DLD1 (cell line): ENCODE data around the gene RGS9.
"Not testable (repeated sequence)": the region's sequence is repeated elsewhere in the genome, so short reads cannot be mapped to it uniquely, and the experiment has no call there.

Experiments
- in situ Hi-C: cut with HindIII; loops from 2 replicates; pipeline ENCODE4 v1.10.0; 2017; ENCODE audit warnings: low sequenced_read_pairs

RGS9 gene

DNA sequence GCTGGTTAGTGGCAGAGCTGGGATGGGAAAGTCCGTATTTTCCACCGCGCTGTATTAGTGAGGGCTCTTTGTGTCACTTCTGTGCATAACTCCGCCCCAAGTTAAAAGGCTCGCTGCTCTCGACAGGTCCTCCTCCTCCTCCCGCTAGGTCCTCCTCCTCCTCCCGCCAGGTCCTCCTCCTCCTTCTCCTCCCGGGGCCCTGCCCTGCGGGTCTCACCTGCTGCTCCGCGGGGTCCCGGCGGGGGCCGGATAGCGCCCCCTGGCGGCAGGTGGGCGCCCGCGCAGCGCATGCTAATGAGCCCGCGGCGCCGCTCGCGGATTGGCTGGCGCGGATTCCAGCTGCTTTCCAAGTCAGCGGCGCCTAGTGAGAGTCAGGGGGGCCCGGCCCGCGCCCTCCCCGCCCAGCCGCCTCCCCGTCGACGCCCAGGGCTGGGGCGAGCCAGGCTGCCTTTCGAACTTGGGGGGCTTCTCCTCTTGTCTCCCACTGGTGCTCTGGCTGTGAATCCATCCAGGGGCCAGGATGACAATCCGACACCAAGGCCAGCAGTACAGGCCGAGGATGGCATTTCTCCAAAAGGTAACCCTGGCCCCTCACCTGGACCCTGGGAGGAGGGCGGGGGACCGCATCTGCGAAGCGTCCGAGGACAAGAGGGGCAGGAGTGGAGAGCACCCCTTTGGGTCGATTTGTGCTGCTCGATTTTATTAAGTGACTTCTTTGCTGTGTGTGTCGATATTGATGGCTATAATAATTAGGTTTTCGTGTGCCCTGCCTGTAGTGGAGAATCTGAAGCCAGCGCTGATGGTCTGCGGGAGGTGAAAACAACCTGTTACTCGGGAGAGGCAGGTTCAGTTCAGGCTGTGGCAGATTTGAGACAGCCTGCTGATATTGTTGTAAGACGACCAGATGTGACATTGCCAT, at the start of gene RGS9:
Gene RGS9, plus strand, starts transcription at position 350 of the 919 bp plus-strand sequence. Its CDS starts 171 bp downstream, at position 521.
- in situ Hi-C loops = no loop called here

DNA sequence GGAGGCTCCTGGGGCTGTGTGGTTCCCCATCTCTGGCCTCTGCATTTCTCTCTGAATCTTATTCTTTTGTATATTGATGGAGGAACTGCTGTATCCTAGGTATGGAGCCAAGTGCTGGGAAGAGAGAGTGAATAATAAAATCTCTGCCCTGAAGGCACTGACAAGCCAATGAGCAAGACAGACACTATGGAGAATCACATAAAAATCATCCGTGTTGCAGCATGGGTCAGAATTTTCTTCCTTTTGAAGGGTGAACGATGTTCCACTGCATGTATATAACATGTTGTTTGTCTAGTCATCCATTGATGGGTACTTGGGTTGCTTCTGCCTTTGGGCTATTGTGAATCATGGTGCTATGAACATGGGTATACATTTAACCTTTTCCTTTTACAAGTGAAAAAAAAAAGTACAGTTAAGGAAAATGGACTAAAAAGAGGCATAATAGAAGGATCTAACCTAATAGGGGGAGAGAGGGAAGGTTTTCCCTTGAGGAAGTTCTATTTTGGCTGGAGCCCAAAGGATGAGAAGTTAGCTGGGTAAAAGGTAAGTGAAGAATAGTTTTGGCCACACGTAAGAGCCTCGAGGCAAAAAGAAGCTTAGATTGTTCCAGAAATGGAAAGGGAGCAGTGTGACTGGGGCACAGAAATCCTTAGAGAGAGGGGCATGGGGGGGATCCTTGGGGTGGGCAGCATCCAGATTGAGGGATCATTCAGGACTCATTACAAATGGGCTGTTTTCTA, 48.4 kb upstream of the RGS9 start:
- in situ Hi-C loops = no loop called here

- in situ Hi-C loops = no loop called here
Observed at GRCh38 chr17:65092262-65092661, 44.9 kb upstream of the RGS9 start.

DNA sequence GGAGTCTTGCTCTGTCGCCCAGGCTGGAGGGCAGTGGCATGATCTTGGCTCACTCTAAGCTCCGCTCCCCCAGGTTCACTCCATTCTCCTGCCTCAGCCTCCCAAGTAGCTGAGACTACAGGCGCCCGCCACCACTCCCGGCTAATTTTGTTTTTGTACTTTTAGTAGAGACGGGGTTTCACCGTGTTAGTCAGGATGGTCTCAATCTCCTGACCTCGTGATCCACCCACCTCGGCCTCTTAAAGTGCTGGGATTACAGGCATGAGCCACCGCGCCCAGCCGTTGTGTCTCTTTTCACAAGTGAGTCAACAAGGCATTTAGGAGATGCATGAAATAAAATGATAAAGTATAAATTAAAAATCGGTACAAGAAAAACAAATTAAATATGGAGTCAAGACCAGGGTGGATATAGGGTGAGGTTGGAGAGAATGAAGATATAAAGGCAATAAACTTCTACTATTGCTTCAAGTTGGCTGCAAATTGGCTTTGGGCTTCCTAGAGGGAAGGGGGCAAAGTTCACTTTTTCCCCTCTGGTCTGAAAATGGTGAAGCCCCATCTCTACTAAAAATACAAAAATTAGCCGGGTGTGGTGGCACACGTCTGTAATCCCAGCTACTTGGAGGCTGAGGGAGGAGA, 44.3 kb upstream of the RGS9 start:
- in situ Hi-C loops = not testable (repeated sequence)

- in situ Hi-C loops = no loop called here
Observed at GRCh38 chr17:65093930-65094329, 43.2 kb upstream of the RGS9 start.

DNA sequence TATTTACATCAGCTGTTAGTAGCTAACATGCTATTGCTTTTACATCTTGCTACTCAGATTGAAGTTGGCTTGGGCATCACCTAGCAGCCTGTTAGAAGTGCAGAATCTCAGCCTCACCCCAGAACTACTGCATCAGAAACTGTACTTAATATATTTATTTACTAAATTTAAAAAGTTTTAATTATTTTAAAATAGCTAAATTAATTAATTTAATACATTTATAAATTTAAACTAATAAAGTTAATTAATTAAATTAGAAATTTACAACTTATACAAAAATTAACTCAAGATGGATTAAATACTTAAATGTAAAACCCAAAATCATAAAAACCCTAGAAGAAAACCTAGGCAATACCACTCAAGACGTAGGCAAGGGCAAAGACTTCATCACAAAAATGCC, 41.7 kb upstream of the RGS9 start:
- in situ Hi-C loops = no loop called here

- in situ Hi-C loops = not testable (repeated sequence)
Observed at GRCh38 chr17:65096382-65096781, 40.8 kb upstream of the RGS9 start.

- in situ Hi-C loops = no loop called here
Observed at GRCh38 chr17:65097110-65097509, 40.1 kb upstream of the RGS9 start.

GRCh38 chr17:65099475-65099874, 37.7 kb upstream of the RGS9 start:
- in situ Hi-C loops = no loop called here

GRCh38 chr17:65099941-65100315, 37.2 kb upstream of the RGS9 start:
- in situ Hi-C loops = loop anchor here (25.0 kb wide), 1 partner anchor 138 kb away; no protein-coding TSS in a partner anchor

- in situ Hi-C loops = loop anchor here (25.0 kb wide), 1 partner anchor 138 kb away; no protein-coding TSS in a partner anchor
Observed at GRCh38 chr17:65100316-65101140, 36.6 kb upstream of the RGS9 start.

GRCh38 chr17:65101371-65101770, 35.8 kb upstream of the RGS9 start:
- in situ Hi-C loops = loop anchor here (25.0 kb wide), 1 partner anchor 139 kb away; no protein-coding TSS in a partner anchor

DNA sequence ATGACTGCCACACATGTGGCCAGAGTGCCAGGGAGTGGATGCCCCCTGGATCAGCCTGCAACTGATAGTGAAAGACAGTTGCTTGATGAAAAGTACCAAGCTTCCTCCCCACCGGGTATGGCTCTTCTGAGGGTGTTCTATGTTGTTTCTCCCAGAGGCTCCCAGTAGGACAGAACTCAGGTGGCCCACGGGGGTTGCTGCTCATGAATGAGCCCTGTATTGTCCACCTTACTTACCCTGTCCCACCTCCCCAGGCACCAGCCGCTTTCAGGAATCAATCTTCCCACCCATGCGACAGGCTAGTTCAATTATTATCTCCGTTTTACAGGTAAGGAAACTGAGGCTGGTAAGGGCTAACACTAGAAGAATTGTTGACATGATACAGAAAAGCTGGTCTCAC, 34.9 kb upstream of the RGS9 start:
- in situ Hi-C loops = loop anchor here (25.0 kb wide), 1 partner anchor 140 kb away; no protein-coding TSS in a partner anchor

DNA sequence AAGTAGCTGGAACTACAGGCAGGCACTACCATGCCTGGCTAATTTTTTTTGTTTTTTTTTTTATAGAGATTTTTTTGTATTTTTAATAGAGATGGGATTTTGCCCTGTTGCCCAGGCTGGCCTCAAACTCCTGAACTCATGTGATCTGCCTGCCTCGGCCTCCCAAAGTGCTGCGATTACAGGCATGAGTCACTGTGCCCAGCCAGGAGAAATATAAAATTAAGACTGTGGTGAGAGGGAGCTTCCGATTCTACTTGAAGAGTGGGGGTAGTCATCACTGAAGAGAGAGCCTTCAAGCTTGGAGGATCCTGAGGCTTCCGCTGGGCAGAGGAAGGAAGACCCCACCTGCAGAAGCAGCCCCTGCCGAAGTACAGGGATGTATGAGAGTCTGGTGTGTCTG, 34.4 kb upstream of the RGS9 start:
- in situ Hi-C loops = loop anchor here (25.0 kb wide), 1 partner anchor 140 kb away; no protein-coding TSS in a partner anchor

DNA sequence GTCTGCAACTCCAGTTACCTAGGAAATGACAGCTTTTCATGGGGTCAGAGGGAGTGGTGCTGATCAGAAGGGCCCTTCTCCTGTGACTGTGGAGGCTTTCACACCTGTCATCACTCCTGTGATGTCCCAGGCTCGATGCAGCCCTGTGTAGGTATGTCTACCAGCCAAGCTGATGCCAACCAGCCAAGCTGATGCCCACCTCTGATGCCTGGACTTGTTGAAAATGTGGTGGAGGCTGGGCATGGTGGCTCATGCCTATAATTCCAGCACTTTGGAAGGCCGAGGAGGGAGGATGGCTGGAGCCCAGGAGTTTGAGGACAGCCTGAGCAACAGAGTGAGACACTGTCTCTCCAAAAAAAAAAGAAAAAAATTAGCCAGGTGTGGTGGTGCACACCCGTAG, 33.7 kb upstream of the RGS9 start:
- in situ Hi-C loops = loop anchor here (25.0 kb wide), 1 partner anchor 141 kb away; no protein-coding TSS in a partner anchor

DNA sequence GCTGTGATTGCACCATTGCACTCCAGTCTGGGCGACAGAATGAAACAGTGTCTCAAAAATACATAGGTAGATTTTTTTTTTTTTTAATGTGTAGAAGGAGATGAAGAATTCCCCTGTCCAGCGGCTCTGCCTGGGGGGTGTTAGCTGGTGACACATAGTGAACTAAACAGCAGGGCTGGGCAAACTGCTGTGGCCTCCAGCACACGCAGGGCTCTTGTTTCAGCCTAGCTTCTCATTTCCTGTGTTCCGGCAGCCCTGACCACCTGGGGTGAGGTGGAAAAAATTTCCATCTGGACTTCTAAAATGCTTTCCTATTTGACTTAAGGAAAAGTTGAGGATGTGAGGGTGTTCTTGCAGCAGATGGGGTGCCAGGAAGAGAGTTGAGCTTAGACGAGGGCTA, 33.3 kb upstream of the RGS9 start:
- in situ Hi-C loops = loop anchor here (25.0 kb wide), 1 partner anchor 142 kb away; no protein-coding TSS in a partner anchor

DNA sequence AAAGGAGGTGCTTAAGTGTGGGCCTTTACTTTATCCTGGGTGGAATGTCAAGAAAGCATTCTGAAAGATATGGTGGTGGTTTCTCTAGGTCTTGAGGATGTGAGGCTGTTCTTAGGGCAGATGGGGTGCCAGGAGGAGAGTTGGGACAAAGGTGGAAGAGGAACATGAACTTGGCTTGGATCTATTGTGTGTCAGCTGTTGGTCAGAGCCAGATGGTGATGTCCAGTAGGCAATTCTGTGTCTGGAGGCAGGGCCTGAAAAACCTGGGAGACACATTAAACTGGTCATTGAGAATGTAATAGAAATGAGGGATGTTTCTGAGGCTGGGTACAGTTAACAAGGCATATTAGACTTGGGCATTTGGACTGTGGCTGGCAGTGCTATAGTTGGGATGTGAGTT, 32.6 kb upstream of the RGS9 start:
- in situ Hi-C loops = loop anchor here (25.0 kb wide), 1 partner anchor 142 kb away; no protein-coding TSS in a partner anchor

DNA sequence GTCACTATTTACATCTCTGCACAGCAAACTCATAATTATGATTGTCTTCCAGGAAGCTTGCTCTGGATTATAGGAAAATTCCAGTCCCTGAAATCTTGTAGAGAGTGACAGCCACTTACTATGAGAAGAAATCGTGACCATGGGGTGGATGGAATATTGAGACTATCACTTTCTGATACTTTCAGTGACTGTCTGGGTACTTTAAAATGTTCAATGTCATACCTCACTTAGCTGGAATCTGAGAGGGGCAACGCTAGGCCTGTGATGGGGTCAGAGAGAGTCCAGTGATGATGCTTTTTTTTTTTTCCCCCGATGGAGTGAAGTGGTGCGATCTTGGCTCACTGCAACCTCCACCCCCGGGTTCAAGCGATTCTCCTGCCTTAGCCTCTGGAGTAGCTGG, 32.2 kb upstream of the RGS9 start:
- in situ Hi-C loops = loop anchor here (5.0 to 25.0 kb wide), 3 partner anchors 43 to 143 kb away; no protein-coding TSS in a partner anchor

DNA sequence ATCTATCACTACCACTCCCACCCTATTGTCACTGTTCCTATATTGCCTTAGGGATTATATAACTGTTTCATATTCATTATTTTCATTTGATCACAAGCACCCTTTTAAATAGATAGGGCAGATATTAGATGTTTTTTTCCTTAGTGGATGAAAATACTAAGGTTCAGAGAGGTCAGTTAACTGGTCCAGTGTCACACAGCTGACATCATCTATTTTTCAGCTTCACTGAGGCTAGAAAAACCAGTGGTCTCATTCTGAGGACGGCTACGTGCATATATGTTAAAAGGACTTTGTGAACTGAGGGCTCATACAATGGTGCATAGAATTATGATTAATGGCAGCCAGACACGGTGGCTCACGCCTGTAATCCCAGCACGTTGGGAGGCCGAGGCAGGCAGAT, 29.0 kb upstream of the RGS9 start:
- in situ Hi-C loops = loop anchor here (5.0 to 25.0 kb wide), 3 partner anchors 46 to 146 kb away; no protein-coding TSS in a partner anchor

DNA sequence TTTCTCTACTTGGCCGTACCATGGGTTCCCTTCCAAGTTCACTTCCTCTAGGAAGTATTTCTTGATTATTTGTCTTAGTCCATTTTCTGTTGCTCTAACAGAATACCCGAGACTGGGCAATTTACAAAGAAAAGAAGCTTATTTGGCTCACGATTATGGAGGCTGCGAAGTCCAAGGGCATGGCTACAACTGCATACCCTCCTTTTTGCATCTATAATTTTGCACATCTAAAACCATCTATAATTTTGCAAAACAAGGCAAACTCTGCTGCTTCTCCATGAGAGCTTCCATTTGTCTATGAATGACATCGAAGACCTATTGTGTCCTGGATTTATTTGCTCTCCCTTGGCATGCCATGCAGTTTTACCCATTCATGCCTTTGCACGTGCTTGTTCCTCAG, 27.6 kb upstream of the RGS9 start:
- in situ Hi-C loops = loop anchor here (5.0 to 25.0 kb wide), 3 partner anchors 47 to 147 kb away; no protein-coding TSS in a partner anchor
